ENCODE data around the gene ROBO1. TPM values are rescaled to one million over a fixed set of nuclear protein-coding genes. Genes with fewer than 3 reads are reported as not detected.
"Not testable (repeated sequence)": the region's sequence is repeated elsewhere in the genome, so short reads cannot be mapped to it uniquely, and the experiment has no call there.

Gene ROBO1
- total RNA-seq, 1 donor from 2014 or later = 0.05 TPM

- H3K4me1 Mint-ChIP-seq = no peaks in the 10 kb centered on the region
- no peak overlapping the region for H3K27ac Mint-ChIP-seq
- H3K9me3 Mint-ChIP-seq = no peaks in the 10 kb centered on the region
- H3K4me3 Mint-ChIP-seq = no peak overlapping the region
- H3K36me3 Mint-ChIP-seq (ENCODE audit: low read depth) = no peaks in the 10 kb centered on the region
- DNase-seq = no peak
- intact Hi-C loops (cut with micrococcal nuclease) = no loop called here
- no peaks in the 10 kb centered on the region for H3K27me3 Mint-ChIP-seq
These were observed 1066.3 kb downstream of the ROBO1 start for GRCh38 chr3:78701537-78701936.

DNA sequence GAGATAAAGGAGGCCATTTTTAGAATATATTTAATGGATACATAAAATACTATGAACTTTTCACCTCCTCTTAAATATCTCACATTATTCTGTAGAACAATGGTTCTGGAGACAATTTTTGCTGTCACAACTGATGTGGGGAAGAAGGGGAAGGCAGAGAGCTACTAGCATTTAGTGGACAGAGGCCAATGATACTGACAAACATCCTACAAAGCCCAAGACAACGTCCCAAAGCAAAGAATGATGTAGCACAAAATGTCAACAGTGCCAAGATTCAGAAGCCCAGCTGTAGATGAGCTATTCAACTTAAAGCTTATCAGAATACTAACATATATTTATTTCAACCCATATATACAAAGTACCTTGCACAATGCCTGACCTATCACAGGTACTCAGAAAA is 1069.4 kb downstream of the ROBO1 start:
- DNase-seq = no peak
- no peaks in the 10 kb centered on the region for H3K36me3 Mint-ChIP-seq (ENCODE audit: low read depth)
- intact Hi-C loops (cut with micrococcal nuclease) = no loop called here
- no peaks in the 10 kb centered on the region for H3K4me1 Mint-ChIP-seq
- H3K27ac Mint-ChIP-seq = no peak overlapping the region
- no peaks in the 10 kb centered on the region for H3K27me3 Mint-ChIP-seq
- H3K4me3 Mint-ChIP-seq = no peak overlapping the region
- no peaks in the 10 kb centered on the region for H3K9me3 Mint-ChIP-seq

DNA sequence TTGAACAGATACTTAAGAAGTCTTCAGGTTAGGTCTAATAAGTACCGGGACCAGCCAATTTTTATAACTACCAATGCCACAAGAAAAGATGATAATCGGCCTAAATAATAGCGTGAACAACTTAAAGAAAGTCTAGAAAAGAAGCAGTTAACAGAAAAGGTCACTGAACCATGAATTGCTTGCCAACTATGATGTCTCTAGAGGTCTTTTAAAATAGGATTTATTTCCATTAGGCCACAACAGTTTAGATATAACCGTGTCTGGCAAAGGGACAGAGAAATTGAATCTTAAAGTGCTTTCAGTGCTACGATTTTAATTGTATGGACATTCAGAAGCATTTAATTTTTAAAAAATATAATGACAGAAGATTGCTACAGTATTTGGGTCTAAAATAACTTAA is 1070.4 kb downstream of the ROBO1 start:
- no peak overlapping the region for H3K4me3 Mint-ChIP-seq
- H3K9me3 Mint-ChIP-seq = no peaks in the 10 kb centered on the region
- intact Hi-C loops (cut with micrococcal nuclease) = no loop called here
- no peaks in the 10 kb centered on the region for H3K36me3 Mint-ChIP-seq (ENCODE audit: low read depth)
- no peaks in the 10 kb centered on the region for H3K27me3 Mint-ChIP-seq
- DNase-seq = no peak
- H3K27ac Mint-ChIP-seq = no peak overlapping the region
- H3K4me1 Mint-ChIP-seq = no peaks in the 10 kb centered on the region

- H3K4me3 Mint-ChIP-seq = no peak overlapping the region
- H3K36me3 Mint-ChIP-seq (ENCODE audit: low read depth) = no peaks in the 10 kb centered on the region
- intact Hi-C loops (cut with micrococcal nuclease) = no loop called here
- H3K9me3 Mint-ChIP-seq = no peaks in the 10 kb centered on the region
- H3K27ac Mint-ChIP-seq = no peak overlapping the region
- no peaks in the 10 kb centered on the region for H3K4me1 Mint-ChIP-seq
- no peaks in the 10 kb centered on the region for H3K27me3 Mint-ChIP-seq
- no peak for DNase-seq
These were observed 1077.0 kb downstream of the ROBO1 start for GRCh38 chr3:78690766-78691165.

- H3K4me3 Mint-ChIP-seq = no peak overlapping the region
- no peak for DNase-seq
These were observed 1078.4 kb downstream of the ROBO1 start for GRCh38 chr3:78689378-78689777.

GRCh38 chr3:78687520-78687919 is 1080.3 kb downstream of the ROBO1 start:
- no peaks in the 10 kb centered on the region for H3K9me3 Mint-ChIP-seq
- no peaks in the 10 kb centered on the region for H3K27me3 Mint-ChIP-seq
- no peak for DNase-seq
- no peak overlapping the region for H3K4me3 Mint-ChIP-seq
- intact Hi-C loops (cut with micrococcal nuclease) = no loop called here
- no peaks in the 10 kb centered on the region for H3K36me3 Mint-ChIP-seq (ENCODE audit: low read depth)
- H3K4me1 Mint-ChIP-seq = no peaks in the 10 kb centered on the region
- H3K27ac Mint-ChIP-seq = no peak overlapping the region

More at GRCh38 chr3:78689378-78689777, 1078.4 kb downstream of the ROBO1 start:
- Mint-ChIP-seq H3K27ac (no peak overlapping the region), H3K27me3 (no peaks in the 10 kb centered on the region), H3K9me3 (no peaks in the 10 kb centered on the region), H3K36me3 (ENCODE audit: low read depth) (no peaks in the 10 kb centered on the region), H3K4me1 (no peaks in the 10 kb centered on the region)
- intact Hi-C loops (cut with micrococcal nuclease) = no loop called here

DNA sequence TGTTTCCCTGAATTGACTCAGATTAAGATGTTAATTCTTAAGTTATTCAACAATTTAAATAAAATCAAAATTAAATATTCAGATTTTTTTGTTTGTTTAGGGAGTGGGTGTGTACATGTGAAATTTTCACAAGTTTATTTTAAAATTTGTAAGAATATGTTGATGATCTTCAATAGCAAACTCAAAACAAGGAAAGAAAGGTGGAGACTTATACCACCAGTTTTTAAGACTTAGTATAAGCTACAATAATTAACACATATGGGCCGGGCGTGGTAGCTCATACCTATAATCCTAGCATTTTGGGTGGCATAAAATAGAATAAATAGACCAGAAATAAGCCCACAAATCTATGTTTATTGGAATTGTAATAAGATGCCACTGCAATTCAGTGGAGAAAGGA is 1084.5 kb downstream of the ROBO1 start:
- intact Hi-C loops (cut with micrococcal nuclease) = no loop called here
- H3K4me1 Mint-ChIP-seq = no peaks in the 10 kb centered on the region
- DNase-seq = no peak
- no peaks in the 10 kb centered on the region for H3K9me3 Mint-ChIP-seq
- no peaks in the 10 kb centered on the region for H3K36me3 Mint-ChIP-seq (ENCODE audit: low read depth)
- H3K27ac Mint-ChIP-seq = no peak overlapping the region
- no peak overlapping the region for H3K4me3 Mint-ChIP-seq
- H3K27me3 Mint-ChIP-seq = no peaks in the 10 kb centered on the region

GRCh38 chr3:78675119-78675805 is 1092.5 kb downstream of the ROBO1 start:
- H3K4me1 Mint-ChIP-seq; intact Hi-C loops (cut with micrococcal nuclease); H3K36me3 Mint-ChIP-seq (ENCODE audit: low read depth); H3K27me3 Mint-ChIP-seq; H3K27ac Mint-ChIP-seq; H3K4me3 Mint-ChIP-seq; DNase-seq; H3K9me3 Mint-ChIP-seq: not testable (repeated sequence)

DNA sequence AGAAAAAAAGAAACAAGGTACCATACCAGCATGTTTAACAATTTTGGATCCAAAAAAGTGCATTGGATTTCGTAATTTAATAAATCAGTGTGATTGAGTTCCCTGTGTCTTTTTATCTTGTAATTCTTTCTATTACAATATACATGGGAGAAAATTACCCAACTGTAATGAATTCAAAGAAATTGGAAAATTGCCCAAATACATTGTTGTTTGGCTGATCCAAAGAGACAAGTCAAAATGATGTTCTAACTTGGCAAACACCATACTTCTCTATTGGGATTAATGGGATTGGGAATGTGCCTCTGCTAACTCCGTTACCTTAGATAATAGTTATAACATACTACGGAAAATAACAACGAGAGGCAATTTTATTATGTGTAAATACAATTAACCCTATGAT is 1097.1 kb downstream of the ROBO1 start:
- Mint-ChIP-seq H3K9me3 (no peaks in the 10 kb centered on the region), H3K27ac (no peak overlapping the region), H3K36me3 (ENCODE audit: low read depth) (no peaks in the 10 kb centered on the region), H3K27me3 (no peaks in the 10 kb centered on the region), H3K4me3 (no peak overlapping the region), H3K4me1 (no peaks in the 10 kb centered on the region)
- DNase-seq = no peak
- intact Hi-C loops (cut with micrococcal nuclease) = no loop called here

DNA sequence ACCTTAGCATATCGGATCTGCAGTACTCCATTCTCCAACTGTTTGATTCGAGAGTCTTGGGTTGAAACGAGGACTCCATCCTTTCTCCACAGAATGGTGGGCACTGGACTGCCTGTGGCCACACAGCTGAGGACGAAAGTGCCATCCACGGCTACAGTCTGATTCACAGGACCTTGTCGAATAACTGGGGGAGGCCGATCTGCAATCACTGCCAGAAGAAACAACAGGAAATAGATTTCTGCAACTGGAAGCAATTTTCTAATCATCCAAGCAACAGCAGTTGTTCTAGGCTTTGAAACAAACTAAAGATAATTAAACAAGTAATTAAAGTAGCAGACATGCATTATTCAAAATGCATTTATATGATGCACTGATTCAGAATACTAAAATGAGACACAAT is 1097.7 kb downstream of the ROBO1 start:
- Mint-ChIP-seq H3K36me3 (ENCODE audit: low read depth) (no peaks in the 10 kb centered on the region), H3K9me3 (no peaks in the 10 kb centered on the region), H3K27ac (no peak overlapping the region), H3K4me3 (no peak overlapping the region), H3K4me1 (no peaks in the 10 kb centered on the region), H3K27me3 (no peaks in the 10 kb centered on the region)
- intact Hi-C loops (cut with micrococcal nuclease) = no loop called here
- DNase-seq = no peak

DNA sequence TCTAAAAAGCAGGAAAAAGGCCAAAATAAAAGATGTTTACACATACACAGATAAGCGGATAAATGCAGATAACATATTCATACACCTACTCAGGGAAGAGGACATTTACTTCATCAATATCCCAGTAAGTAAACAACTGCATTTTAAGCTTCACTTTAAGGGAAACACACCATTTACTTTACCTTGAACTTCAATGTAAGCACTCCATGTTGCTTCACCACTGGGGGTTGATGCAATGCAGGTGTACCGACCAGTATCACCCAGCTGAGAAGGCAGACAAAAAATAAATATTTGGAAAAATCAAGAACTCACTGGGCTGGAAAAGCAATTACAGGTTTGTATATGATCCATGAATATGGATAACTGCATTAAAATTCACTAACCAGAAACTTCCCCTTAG is 1099.5 kb downstream of the ROBO1 start:
- H3K4me1 Mint-ChIP-seq = no peaks in the 10 kb centered on the region
- no peak overlapping the region for H3K4me3 Mint-ChIP-seq

GRCh38 chr3:78666470-78666800 is 1101.4 kb downstream of the ROBO1 start:
- H3K27me3 Mint-ChIP-seq = no peaks in the 10 kb centered on the region
- H3K36me3 Mint-ChIP-seq (ENCODE audit: low read depth) = no peaks in the 10 kb centered on the region
- H3K9me3 Mint-ChIP-seq = no peaks in the 10 kb centered on the region
- intact Hi-C loops (cut with micrococcal nuclease) = no loop called here
- no peaks in the 10 kb centered on the region for H3K4me1 Mint-ChIP-seq
- no peak overlapping the region for H3K4me3 Mint-ChIP-seq
- no peak overlapping the region for H3K27ac Mint-ChIP-seq
- DNase-seq = no peak

More for the DNA sequence above, 1099.5 kb downstream of the ROBO1 start:
- H3K27ac Mint-ChIP-seq = no peak overlapping the region
- no peaks in the 10 kb centered on the region for H3K36me3 Mint-ChIP-seq (ENCODE audit: low read depth)
- no peaks in the 10 kb centered on the region for H3K27me3 Mint-ChIP-seq
- intact Hi-C loops (cut with micrococcal nuclease) = no loop called here
- H3K9me3 Mint-ChIP-seq = no peaks in the 10 kb centered on the region
- DNase-seq = no peak

- Mint-ChIP-seq H3K36me3 (ENCODE audit: low read depth) (no peaks in the 10 kb centered on the region), H3K27ac (no peak overlapping the region), H3K9me3 (no peaks in the 10 kb centered on the region), H3K27me3 (no peaks in the 10 kb centered on the region), H3K4me3 (no peak overlapping the region), H3K4me1 (no peaks in the 10 kb centered on the region)
- intact Hi-C loops (cut with micrococcal nuclease) = no loop called here
- no peak for DNase-seq
These were observed 1101.9 kb downstream of the ROBO1 start for GRCh38 chr3:78665776-78666469.

- intact Hi-C loops (cut with micrococcal nuclease) = no loop called here
- no peaks in the 10 kb centered on the region for H3K27me3 Mint-ChIP-seq
- no peaks in the 10 kb centered on the region for H3K4me1 Mint-ChIP-seq
- H3K9me3 Mint-ChIP-seq = no peaks in the 10 kb centered on the region
- no peak overlapping the region for H3K4me3 Mint-ChIP-seq
- no peak overlapping the region for H3K27ac Mint-ChIP-seq
- no peaks in the 10 kb centered on the region for H3K36me3 Mint-ChIP-seq (ENCODE audit: low read depth)
- no peak for DNase-seq
These were observed 1102.7 kb downstream of the ROBO1 start for GRCh38 chr3:78665101-78665500.

DNA sequence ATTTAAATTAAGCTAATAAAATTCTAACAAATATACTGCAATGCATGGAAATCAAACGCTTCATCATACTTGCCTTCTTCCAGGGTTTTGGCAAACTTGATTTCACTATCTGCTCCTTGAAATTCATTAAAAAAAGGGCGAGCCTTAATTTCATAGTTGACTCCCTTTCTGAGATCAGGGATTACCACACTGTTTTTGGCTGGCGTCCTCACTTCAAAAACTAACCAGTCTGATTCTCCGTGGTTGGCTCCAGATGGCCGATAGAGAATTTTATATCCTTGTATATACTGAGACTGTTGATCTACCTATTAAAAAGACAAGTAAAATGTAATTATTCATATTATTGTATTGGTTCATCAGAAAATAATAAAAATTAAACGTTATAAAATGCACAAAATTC is 1106.8 kb downstream of the ROBO1 start:
- Mint-ChIP-seq H3K27ac (no peak overlapping the region), H3K4me3 (no peak overlapping the region), H3K4me1 (no peaks in the 10 kb centered on the region), H3K36me3 (ENCODE audit: low read depth) (no peaks in the 10 kb centered on the region), H3K9me3 (no peaks in the 10 kb centered on the region), H3K27me3 (no peaks in the 10 kb centered on the region)
- no peak for DNase-seq
- intact Hi-C loops (cut with micrococcal nuclease) = no loop called here
